Measurements from ENCODE around the gene TDRD7.

The TDRD7 gene

DNA sequence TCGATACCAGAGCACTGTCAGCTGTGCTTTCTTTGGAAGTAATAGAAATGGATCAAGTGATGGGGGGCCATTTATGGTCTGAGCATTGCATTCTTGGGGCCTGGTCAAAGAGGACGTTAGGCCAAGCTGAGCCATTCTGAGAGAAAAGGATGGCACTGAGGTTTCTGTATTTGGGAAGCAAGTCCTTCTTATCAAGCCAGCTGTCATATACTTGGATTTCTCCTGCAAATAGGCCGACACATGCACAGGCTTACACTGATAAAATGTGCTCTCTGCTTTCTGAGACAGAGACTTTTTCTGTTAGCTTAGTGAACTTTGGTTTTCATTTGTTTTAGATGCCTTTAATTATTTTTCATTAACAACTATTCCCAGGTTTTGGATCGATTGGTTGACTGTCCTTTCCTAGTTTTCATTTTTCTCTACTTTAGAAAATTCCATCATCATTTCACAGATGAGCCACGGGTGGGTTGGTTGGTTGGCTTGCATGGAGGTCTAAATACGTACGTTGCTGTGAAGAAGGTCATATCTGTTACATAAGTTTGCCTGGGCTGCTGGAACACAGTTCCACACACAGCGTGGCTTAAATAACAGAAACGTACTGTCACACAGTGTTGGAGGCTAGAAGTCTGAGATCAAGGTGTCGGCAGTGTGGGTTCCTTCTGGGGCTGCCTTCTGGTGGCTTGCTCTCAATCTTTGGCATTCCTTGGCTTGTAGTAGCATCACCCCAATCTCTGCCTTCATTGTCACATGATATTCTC, 109.9 kb downstream of the TDRD7 start:
- Histone ChIP-seq H3K36me3 (ENCODE audit: control insufficient read depth, insufficient read depth, low read length) (no peaks in the 10 kb centered on the region), H3K4me1 (ENCODE audit: control insufficient read depth, insufficient read depth, low read length, poor library complexity, severe bottlenecking) (no peaks in the 10 kb centered on the region), H3K4me3 (ENCODE audit: insufficient read depth, low read depth, low read length, poor library complexity, severe bottlenecking) (no peak overlapping the region), H3K27me3 (replicated peaks; ENCODE audit: control insufficient read depth, insufficient read depth, low read length, poor library complexity, severe bottlenecking) (peaks cover 3% of the 10 kb centered on the region), H3K9me3 (ENCODE audit: control insufficient read depth, low read length) (no peaks in the 10 kb centered on the region), H3K27ac (ENCODE audit: insufficient read depth, low read length, poor library complexity, severe bottlenecking) (no peak overlapping the region)
- no peak for DNase-seq

DNA sequence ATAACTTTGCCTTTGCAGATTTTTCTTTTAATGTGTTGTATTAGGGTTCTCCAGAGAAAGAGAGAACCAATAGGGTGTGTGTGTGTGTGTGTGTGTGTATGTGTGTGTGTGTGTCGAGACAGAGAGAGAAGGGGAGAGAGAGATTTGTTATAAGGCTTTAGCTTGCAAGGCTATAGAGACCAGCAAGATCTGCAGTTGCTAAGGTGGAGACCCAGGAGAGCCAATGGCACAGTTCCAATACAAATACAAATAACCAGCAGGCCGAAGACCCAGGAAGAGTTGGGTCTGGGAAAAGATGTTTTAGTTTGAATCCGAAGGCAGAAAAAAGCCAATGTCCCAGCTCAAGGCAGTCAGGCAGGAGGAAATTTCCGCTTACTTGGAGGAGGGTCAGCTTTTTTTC, 112.5 kb downstream of the TDRD7 start:
- DNase-seq = no peak
- H3K4me3 ChIP-seq (ENCODE audit: insufficient read depth, low read depth, low read length, poor library complexity, severe bottlenecking) = no peak overlapping the region
- H3K27me3 ChIP-seq (replicated peaks; ENCODE audit: control insufficient read depth, insufficient read depth, low read length, poor library complexity, severe bottlenecking) = peaks cover 3% of the 10 kb centered on the region
- no peaks in the 10 kb centered on the region for H3K36me3 ChIP-seq (ENCODE audit: control insufficient read depth, insufficient read depth, low read length)
- no peaks in the 10 kb centered on the region for H3K4me1 ChIP-seq (ENCODE audit: control insufficient read depth, insufficient read depth, low read length, poor library complexity, severe bottlenecking)
- H3K27ac ChIP-seq (ENCODE audit: insufficient read depth, low read length, poor library complexity, severe bottlenecking) = no peak overlapping the region
- H3K9me3 ChIP-seq (ENCODE audit: control insufficient read depth, low read length) = no peaks in the 10 kb centered on the region

DNA sequence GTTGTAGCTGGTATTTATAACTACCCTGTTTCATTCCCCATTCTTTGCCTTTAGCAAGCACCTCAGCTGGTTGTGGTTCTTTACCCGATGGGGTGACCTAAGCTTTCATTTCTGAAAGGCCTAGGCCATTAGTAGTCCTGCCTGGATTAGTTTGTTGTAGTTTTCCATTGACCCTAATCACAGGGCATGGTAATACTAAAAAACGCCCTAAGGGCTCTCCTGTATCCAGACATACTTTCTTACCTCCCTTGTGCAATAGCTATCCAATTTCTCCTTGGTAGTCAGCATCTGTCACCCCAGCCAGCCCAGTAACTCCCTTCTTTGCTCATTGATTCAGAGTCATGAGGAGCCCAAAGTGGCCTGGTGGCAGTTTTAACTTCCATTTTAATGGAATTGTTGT, 113.6 kb downstream of the TDRD7 start:
- no peak overlapping the region for H3K27ac ChIP-seq (ENCODE audit: insufficient read depth, low read length, poor library complexity, severe bottlenecking)
- peaks cover under 1% of the 10 kb centered on the region for H3K27me3 ChIP-seq (replicated peaks; ENCODE audit: control insufficient read depth, insufficient read depth, low read length, poor library complexity, severe bottlenecking)
- H3K4me1 ChIP-seq (ENCODE audit: control insufficient read depth, insufficient read depth, low read length, poor library complexity, severe bottlenecking) = no peaks in the 10 kb centered on the region
- H3K9me3 ChIP-seq (ENCODE audit: control insufficient read depth, low read length) = no peaks in the 10 kb centered on the region
- no peaks in the 10 kb centered on the region for H3K36me3 ChIP-seq (ENCODE audit: control insufficient read depth, insufficient read depth, low read length)
- DNase-seq = no peak
- H3K4me3 ChIP-seq (ENCODE audit: insufficient read depth, low read depth, low read length, poor library complexity, severe bottlenecking) = no peak overlapping the region

- no peak for DNase-seq
- Histone ChIP-seq H3K4me3 (ENCODE audit: insufficient read depth, low read depth, low read length, poor library complexity, severe bottlenecking) (no peak overlapping the region), H3K36me3 (ENCODE audit: control insufficient read depth, insufficient read depth, low read length) (no peaks in the 10 kb centered on the region), H3K9me3 (ENCODE audit: control insufficient read depth, low read length) (no peaks in the 10 kb centered on the region), H3K27me3 (replicated peaks; ENCODE audit: control insufficient read depth, insufficient read depth, low read length, poor library complexity, severe bottlenecking) (no peaks in the 10 kb centered on the region), H3K27ac (ENCODE audit: insufficient read depth, low read length, poor library complexity, severe bottlenecking) (no peak overlapping the region), H3K4me1 (ENCODE audit: control insufficient read depth, insufficient read depth, low read length, poor library complexity, severe bottlenecking) (no peaks in the 10 kb centered on the region)
Measured at GRCh38 chr9:97526895-97527575, 115.1 kb downstream of the TDRD7 start.

DNA sequence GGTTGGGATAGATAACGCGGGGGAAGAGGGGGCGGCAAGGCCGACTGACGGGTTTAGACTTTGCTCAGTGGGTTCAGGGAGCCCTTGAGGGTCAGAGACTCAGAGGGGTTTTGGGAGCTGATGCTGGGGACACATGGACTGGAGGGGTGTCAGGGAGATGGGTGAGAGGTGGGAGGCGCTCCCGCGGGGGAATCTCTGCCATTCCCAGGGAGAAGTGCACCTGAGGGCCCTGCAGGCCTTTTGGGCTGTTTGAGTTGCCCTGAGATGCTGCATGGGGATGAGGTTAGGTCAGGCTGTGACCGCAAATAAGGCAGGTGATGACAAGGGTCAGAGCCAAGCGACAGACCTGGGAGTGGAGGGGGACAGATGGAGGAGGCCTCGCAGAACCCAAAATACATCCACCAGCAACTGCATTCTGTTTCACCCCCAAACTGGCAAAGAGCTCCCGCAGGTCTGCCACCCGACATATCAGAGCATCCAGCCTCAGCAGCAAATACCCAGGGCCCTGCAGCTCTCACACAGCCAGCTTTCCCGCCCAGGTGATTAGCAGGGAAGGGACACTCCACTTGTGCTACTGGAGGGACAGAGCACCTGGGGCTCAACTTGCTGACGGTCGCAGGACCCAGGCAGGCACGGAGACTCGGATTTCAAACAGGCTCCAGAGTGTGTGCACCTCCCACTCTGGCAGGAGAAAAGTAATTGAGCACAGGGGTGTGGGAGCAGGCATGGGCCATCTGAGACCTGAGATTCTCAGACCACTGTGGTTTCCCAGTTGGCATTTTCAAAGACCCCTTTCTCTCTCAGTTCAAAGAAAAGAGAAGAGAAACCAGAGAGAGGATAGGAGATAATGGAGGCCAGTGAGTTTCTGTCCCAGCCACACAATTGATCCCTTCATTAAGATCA, 116.0 kb downstream of the TDRD7 start:
- no peak overlapping the region for H3K27ac ChIP-seq (ENCODE audit: insufficient read depth, low read length, poor library complexity, severe bottlenecking)
- H3K4me3 ChIP-seq (ENCODE audit: insufficient read depth, low read depth, low read length, poor library complexity, severe bottlenecking) = no peak overlapping the region
- no peaks in the 10 kb centered on the region for H3K9me3 ChIP-seq (ENCODE audit: control insufficient read depth, low read length)
- H3K36me3 ChIP-seq (ENCODE audit: control insufficient read depth, insufficient read depth, low read length) = no peaks in the 10 kb centered on the region
- no peak for DNase-seq
- H3K27me3 ChIP-seq (replicated peaks; ENCODE audit: control insufficient read depth, insufficient read depth, low read length, poor library complexity, severe bottlenecking) = no peaks in the 10 kb centered on the region
- no peaks in the 10 kb centered on the region for H3K4me1 ChIP-seq (ENCODE audit: control insufficient read depth, insufficient read depth, low read length, poor library complexity, severe bottlenecking)

GRCh38 chr9:97528529-97529230, 116.8 kb downstream of the TDRD7 start:
- Histone ChIP-seq H3K27ac (ENCODE audit: insufficient read depth, low read length, poor library complexity, severe bottlenecking) (no peak overlapping the region), H3K4me3 (ENCODE audit: insufficient read depth, low read depth, low read length, poor library complexity, severe bottlenecking) (no peak overlapping the region), H3K36me3 (ENCODE audit: control insufficient read depth, insufficient read depth, low read length) (no peaks in the 10 kb centered on the region), H3K27me3 (replicated peaks; ENCODE audit: control insufficient read depth, insufficient read depth, low read length, poor library complexity, severe bottlenecking) (no peaks in the 10 kb centered on the region), H3K4me1 (ENCODE audit: control insufficient read depth, insufficient read depth, low read length, poor library complexity, severe bottlenecking) (no peaks in the 10 kb centered on the region), H3K9me3 (ENCODE audit: control insufficient read depth, low read length) (no peaks in the 10 kb centered on the region)
- no peak for DNase-seq

DNA sequence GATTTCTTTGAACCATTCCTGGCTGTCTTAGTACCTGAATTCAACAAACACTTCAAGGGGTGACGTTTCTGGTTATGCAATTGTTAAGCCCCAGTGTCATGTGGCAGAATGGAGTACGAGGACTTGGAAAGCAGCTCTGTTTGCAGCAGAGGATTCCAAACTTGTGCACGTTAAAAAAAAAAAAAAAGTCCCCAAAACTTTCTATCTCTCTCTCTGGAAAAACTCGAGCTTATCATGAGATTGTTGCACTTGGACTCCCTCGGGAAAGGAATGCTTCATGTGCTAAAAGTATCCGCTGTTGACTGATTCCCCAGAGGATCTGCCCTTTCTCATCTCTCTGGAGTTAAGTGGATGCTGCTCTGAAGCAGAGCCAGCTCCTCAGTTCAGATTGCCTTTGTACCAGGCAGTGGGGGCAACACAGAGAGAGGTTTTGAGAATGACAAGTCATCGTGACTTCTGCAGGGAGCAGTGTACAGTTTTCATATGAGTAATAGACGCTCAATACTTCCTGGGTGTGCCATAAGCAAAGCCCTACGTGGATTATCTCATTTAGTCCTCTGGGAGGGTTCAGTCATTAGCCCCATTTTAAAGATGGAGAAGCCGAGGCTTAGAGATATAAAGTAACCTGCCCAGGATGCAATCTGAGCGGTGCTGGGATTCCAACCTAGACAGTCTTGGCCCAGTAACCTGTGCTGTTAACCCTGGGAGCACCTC, 117.6 kb downstream of the TDRD7 start:
- Histone ChIP-seq H3K27me3 (replicated peaks; ENCODE audit: control insufficient read depth, insufficient read depth, low read length, poor library complexity, severe bottlenecking) (no peaks in the 10 kb centered on the region), H3K4me1 (ENCODE audit: control insufficient read depth, insufficient read depth, low read length, poor library complexity, severe bottlenecking) (no peaks in the 10 kb centered on the region), H3K36me3 (ENCODE audit: control insufficient read depth, insufficient read depth, low read length) (no peaks in the 10 kb centered on the region), H3K9me3 (ENCODE audit: control insufficient read depth, low read length) (no peaks in the 10 kb centered on the region), H3K27ac (ENCODE audit: insufficient read depth, low read length, poor library complexity, severe bottlenecking) (no peak overlapping the region), H3K4me3 (ENCODE audit: insufficient read depth, low read depth, low read length, poor library complexity, severe bottlenecking) (no peak overlapping the region)
- DNase-seq = no peak

DNA sequence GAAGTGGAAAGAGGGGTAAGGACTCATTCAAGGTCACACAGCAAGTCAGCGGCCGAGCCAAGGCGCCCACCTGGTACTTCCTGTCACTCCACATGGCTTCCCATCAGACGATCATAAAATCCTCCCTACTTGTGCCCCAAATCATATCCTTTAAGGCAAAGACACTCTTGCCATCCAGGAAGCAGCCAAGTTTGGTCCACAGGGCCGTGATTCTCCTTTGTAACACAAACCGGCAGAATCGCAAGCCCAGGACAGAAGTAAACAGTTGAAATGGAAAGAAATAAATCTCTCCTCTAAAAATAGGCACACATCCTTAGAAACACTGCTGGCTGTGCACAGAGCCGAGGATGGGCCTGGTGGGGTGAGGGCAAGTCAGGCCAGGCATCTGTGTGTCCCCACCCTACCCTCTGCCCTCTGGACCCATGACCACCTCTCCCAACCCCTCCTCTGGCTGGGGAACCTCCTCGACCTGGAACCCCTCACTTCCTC, 120.0 kb downstream of the TDRD7 start:
- no peaks in the 10 kb centered on the region for H3K27me3 ChIP-seq (replicated peaks; ENCODE audit: control insufficient read depth, insufficient read depth, low read length, poor library complexity, severe bottlenecking)
- H3K27ac ChIP-seq (ENCODE audit: insufficient read depth, low read length, poor library complexity, severe bottlenecking) = no peak overlapping the region
- no peaks in the 10 kb centered on the region for H3K4me1 ChIP-seq (ENCODE audit: control insufficient read depth, insufficient read depth, low read length, poor library complexity, severe bottlenecking)
- H3K9me3 ChIP-seq (ENCODE audit: control insufficient read depth, low read length) = no peaks in the 10 kb centered on the region
- H3K4me3 ChIP-seq (ENCODE audit: insufficient read depth, low read depth, low read length, poor library complexity, severe bottlenecking) = no peak overlapping the region
- no peaks in the 10 kb centered on the region for H3K36me3 ChIP-seq (ENCODE audit: control insufficient read depth, insufficient read depth, low read length)
- no peak for DNase-seq

GRCh38 chr9:97534185-97534584, 122.3 kb downstream of the TDRD7 start:
- Histone ChIP-seq H3K9me3 (ENCODE audit: control insufficient read depth, low read length) (no peaks in the 10 kb centered on the region), H3K4me3 (ENCODE audit: insufficient read depth, low read depth, low read length, poor library complexity, severe bottlenecking) (no peak overlapping the region), H3K27ac (ENCODE audit: insufficient read depth, low read length, poor library complexity, severe bottlenecking) (no peak overlapping the region), H3K27me3 (replicated peaks; ENCODE audit: control insufficient read depth, insufficient read depth, low read length, poor library complexity, severe bottlenecking) (no peaks in the 10 kb centered on the region), H3K4me1 (ENCODE audit: control insufficient read depth, insufficient read depth, low read length, poor library complexity, severe bottlenecking) (no peaks in the 10 kb centered on the region), H3K36me3 (ENCODE audit: control insufficient read depth, insufficient read depth, low read length) (no peaks in the 10 kb centered on the region)
- DNase-seq = no peak

All from effector memory CD4-positive, alpha-beta T cell (primary cell).